Measurements from ENCODE around the gene STATH. TPM values are rescaled to one million over a fixed set of nuclear protein-coding genes. Genes with fewer than 3 reads are reported as not detected.

STATH gene
- total and polyA plus RNA-seq, 9 of the 15 experiments (the other 6 are each of a cell fraction or from before 2014, with no cell fraction given): not detected

DNA sequence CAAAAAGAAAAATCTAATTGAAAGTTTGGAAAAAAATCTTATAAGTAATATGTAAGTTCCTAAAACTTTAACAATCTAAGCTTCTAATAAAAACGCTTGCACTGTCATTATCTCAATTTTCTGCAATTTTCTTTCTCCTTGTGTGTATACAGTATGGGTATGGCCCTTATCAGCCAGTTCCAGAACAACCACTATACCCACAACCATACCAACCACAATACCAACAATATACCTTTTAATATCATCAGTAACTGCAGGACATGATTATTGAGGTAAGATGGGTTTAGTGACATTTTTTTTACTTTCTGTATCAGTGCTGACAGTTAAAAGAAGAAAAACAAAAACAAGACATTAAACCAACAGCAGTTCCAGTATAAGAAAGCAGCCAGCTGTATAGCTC is 4.9 kb downstream of the STATH start (continued):
- no peak for TF ChIP-seq ZBTB7A (IDR thresholded peaks at IDR 0.05; ENCODE audit: borderline replicate concordance, control insufficient read depth, low read depth, low read length)
- TF ChIP-seq PHF21A (IDR thresholded peaks at IDR 0.05; ENCODE audit: borderline replicate concordance, low read depth): no peak
- no peak for TF ChIP-seq STAT5B (CRISPR knock-in tag; IDR thresholded peaks at IDR 0.05)
- TF ChIP-seq KDM5B (IDR thresholded peaks at IDR 0.05; ENCODE audit: insufficient replicate concordance, low read depth, low read length): no peak
- no peak for TF ChIP-seq ERF (CRISPR knock-in tag; IDR thresholded peaks at IDR 0.05)
- no peak for TF ChIP-seq CSDE1 (IDR thresholded peaks at IDR 0.05)

DNA sequence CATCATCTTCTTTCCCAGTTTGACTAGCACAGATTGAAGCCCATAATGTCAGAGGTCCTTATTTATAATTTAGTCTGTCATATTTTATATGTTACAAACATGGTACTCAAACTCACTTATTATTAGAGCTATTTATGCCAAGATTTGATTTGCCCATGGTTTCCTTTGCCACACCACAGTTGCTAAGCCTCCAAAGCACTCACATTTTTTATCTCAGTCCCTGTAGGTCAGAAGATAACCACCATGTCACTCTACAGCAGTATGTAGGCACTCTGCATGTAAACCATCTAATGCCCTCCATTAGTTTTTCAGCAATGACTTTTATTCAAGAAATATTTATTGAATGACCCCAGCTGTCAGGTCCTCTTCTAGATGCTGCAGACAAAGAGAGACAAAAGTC is 6.7 kb downstream of the STATH start:
- BruUV-seq (replicated peaks): no TSS peak
- Histone ChIP-seq H3K4me3 (no peak overlapping the region), H3K27ac (ENCODE audit: extremely low read depth, low read depth, low read length) (no peak overlapping the region), H3K79me2 (ENCODE audit: control insufficient read depth, insufficient read depth, low read length) (no peaks in the 10 kb centered on the region), H3K4me1 (replicated peaks in 1 of 2; ENCODE audit: control insufficient read depth in 2 of 2, insufficient read depth in 2 of 2, low read length in 2 of 2) (no peaks in the 10 kb centered on the region), H2AFZ (ENCODE audit: low read depth, low read length) (no peak overlapping the region), H4K20me1 (replicated peaks; ENCODE audit: control insufficient read depth, insufficient read depth, low read length) (no peaks in the 10 kb centered on the region), H3K36me3 (ENCODE audit: control insufficient read depth, insufficient read depth, low read length) (no peaks in the 10 kb centered on the region), H3K9me1 (ENCODE audit: control insufficient read depth, insufficient read depth, low read length) (no peaks in the 10 kb centered on the region), H3K27me3 (ENCODE audit: control insufficient read depth in 2 of 2, insufficient read depth in 2 of 2, low read length in 2 of 2) (no peaks in the 10 kb centered on the region), H3K9me3 (replicated peaks; ENCODE audit: control insufficient read depth, insufficient read depth, low read depth, low read length) (no peaks in the 10 kb centered on the region), H3K9ac (ENCODE audit: insufficient read depth in 1 of 2, low read depth in 2 of 2, low read length in 2 of 2) (no peak overlapping the region), H3K4me2 (ENCODE audit: insufficient read depth, low read length) (no peak overlapping the region)
- in situ Hi-C loops (cut with MboI): no loop called here
- no peak for ATAC-seq
- intact Hi-C loops (cut with micrococcal nuclease): no loop called here
- CTCF ChIA-PET (ENCODE audit: low intra/inter-chr PET ratio): no interaction called here
- TF ChIP-seq ZNF324 (CRISPR knock-in tag; IDR thresholded peaks at IDR 0.05): no peak
- TF ChIP-seq NR3C1 (CRISPR knock-in tag; IDR thresholded peaks at IDR 0.05): no peak
- no peak for TF ChIP-seq RHOXF2B (CRISPR knock-in tag; conservative IDR thresholded peaks at IDR 0.05)
- TF ChIP-seq TRIM28 (IDR thresholded peaks at IDR 0.05): no peak
- TF ChIP-seq, protein P1, sequence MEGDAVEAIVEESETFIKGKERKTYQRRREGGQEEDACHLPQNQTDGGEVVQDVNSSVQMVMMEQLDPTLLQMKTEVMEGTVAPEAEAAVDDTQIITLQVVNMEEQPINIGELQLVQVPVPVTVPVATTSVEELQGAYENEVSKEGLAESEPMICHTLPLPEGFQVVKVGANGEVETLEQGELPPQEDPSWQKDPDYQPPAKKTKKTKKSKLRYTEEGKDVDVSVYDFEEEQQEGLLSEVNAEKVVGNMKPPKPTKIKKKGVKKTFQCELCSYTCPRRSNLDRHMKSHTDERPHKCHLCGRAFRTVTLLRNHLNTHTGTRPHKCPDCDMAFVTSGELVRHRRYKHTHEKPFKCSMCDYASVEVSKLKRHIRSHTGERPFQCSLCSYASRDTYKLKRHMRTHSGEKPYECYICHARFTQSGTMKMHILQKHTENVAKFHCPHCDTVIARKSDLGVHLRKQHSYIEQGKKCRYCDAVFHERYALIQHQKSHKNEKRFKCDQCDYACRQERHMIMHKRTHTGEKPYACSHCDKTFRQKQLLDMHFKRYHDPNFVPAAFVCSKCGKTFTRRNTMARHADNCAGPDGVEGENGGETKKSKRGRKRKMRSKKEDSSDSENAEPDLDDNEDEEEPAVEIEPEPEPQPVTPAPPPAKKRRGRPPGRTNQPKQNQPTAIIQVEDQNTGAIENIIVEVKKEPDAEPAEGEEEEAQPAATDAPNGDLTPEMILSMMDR (IDR thresholded peaks at IDR 0.05 in 2 of 3, conservative IDR thresholded peaks at IDR 0.05 in 1 of 3; ENCODE audit: insufficient read depth in 2 of 3, low read depth in 1 of 3, low read length in 3 of 3): no peak
- TF ChIP-seq ZNF431 (CRISPR knock-in tag; IDR thresholded peaks at IDR 0.05): no peak
- FAIRE-seq: no peak
- DNase-seq (ENCODE audit: extremely low read depth in 1 of 4, low spot score in 3 of 4): no peak
- POLR2A ChIA-PET: no interaction called here

Data from K562 (cell line).